Stomach (tissue), 9 donors: ENCODE results near the gene P2RY8. TPM values are rescaled to one million over a fixed set of nuclear protein-coding genes. Genes with fewer than 3 reads are reported as not detected.
A peak's percentile ranks its signal among the peaks of the same experiment; 100 is the strongest.

ENCODE experiments used
- DNase-seq, 2 donors: peaks; one replicate each; pipeline versions ENCODE4 v3.0.0 to v3.0.0-alpha.2; 2013 to 2019
- H3K27ac ChIP-seq, 5 donors: fragments of 200-600 bp in 4 of 5; sonication (generic) in 4 of 5; one replicate each; pipeline ENCODE4 v1.5.1; 2013 to 2019; ENCODE audit warnings: mild to moderate bottlenecking in 1 of 5, moderate library complexity in 1 of 5
- H3K27me3 ChIP-seq, 3 donors: fragments of 200-600 bp; sonication (generic); one replicate each; pipeline ENCODE4 v1.5.1; 2017 to 2019; ENCODE audit warnings: mixed run types in 1 of 3
- H3K36me3 ChIP-seq, 4 donors: fragments of 200-600 bp; sonication (generic); 1 replicate in 3 of 4; 2 replicates in 1 of 4; pipeline ENCODE4 v1.5.1; 2016 to 2019
- H3K4me1 ChIP-seq, 4 donors: fragments of 200-600 bp; sonication (generic); one replicate each; pipeline ENCODE4 v1.5.1; 2016 to 2019
- H3K4me3 ChIP-seq, 4 donors: fragments of 200-600 bp; sonication (generic) in 3 of 4; one replicate each; pipeline ENCODE4 v1.5.1; 2016 to 2019; ENCODE audit warnings: mild to moderate bottlenecking in 1 of 4
- H3K9me3 ChIP-seq, 4 donors: fragments of 200-600 bp; sonication (generic); one replicate each; pipeline ENCODE4 v1.5.1; 2016 to 2019
- CTCF ChIP-seq, 7 experiments: fragments of 450-650 bp in 4 of 7; fragments of 200-600 bp in 3 of 7; sonication (generic) in 3 of 7; IDR thresholded peaks; one replicate each; pipeline ENCODE4 v1.5.1; 2016 to 2019; ENCODE audit warnings: antibody characterized with exemption in 7 of 7, control low read depth in 2 of 7, mild to moderate bottlenecking in 1 of 7
- EP300 ChIP-seq: sonication (generic); formaldehyde crosslinking; IDR thresholded peaks from one replicate; pipeline ENCODE4 v1.6.1; 2017; ENCODE audit warnings: antibody characterized with exemption
- POLR2A ChIP-seq, 4 donors: fragments of 450-650 bp; IDR thresholded peaks; one replicate each; pipeline ENCODE4 v1.6.1; 2016; ENCODE audit warnings: antibody characterized with exemption in 4 of 4, control low read depth in 2 of 4, mild to moderate bottlenecking in 1 of 4, moderate library complexity in 1 of 4
- POLR2AphosphoS5 ChIP-seq, 3 donors: sonication (generic); formaldehyde crosslinking; IDR thresholded peaks; one replicate each; pipeline ENCODE4 v1.6.1; 2016; ENCODE audit warnings: antibody characterized with exemption in 3 of 3
- WGBS, 5 donors: extraction: QIAGEN DNeasy Blood & Tissue Kit in 3 of 5; methylation state at CpG; one replicate each; pipeline versions ENCODE4 v1.1.5 to v1.1.7; 2013 to 2018; 5-methylcytosine and 5-hydroxymethylcytosine counted together
- intact Hi-C: fragments of 100-400 bp; cut with DNase I; formaldehyde crosslinking; loops from one replicate; pipeline ENCODE4 v1.15.1; 2023; ENCODE audit warnings: low total_unique reads
- polyA plus RNA-seq, 3 donors: library from polyadenylated mRNA; stranded (reverse); fragments of 200-250 nt; gene quantifications; one replicate each; pipeline ENCODE4 v1.2.3, GENCODE V29; 2013
- total RNA-seq, 5 donors: library from RNA; depleted of rRNA; stranded (reverse); fragments of >200 nt; gene quantifications; one replicate each; pipeline versions ENCODE4 v1.1.0 to v1.2.3, GENCODE V29; 2014 to 2016
- donor health status: healthy with polysubstance abuse.
- donor health status: Bipolar disorder and iron deficiency.
- donor health status: healthy.

Gene P2RY8
- total and polyA plus RNA-seq, 8 donors = 0.31 to 3.3 (median 1.3) TPM; not detected in 2

GRCh38 chrX:1496076-1496475 is 40.9 kb downstream of the P2RY8 start:
- intact Hi-C loops = no loop called here
- Histone ChIP-seq H3K36me3 (no peaks in the 10 kb centered on the region), H3K27me3 (no peaks in the 10 kb centered on the region), H3K4me3 (no peak overlapping the region), H3K4me1 (peaks cover 0 to 12% (median 6%) of the 10 kb centered on the region in 4 donors), H3K27ac (no peak overlapping the region), H3K9me3 (peaks cover 0 to 7% (median 6%) of the 10 kb centered on the region in 4 donors)
- TF ChIP-seq POLR2AphosphoS5 (IDR thresholded peaks at IDR 0.05) = no peak
- no peak for TF ChIP-seq CTCF (IDR thresholded peaks at IDR 0.05)
- TF ChIP-seq POLR2A (IDR thresholded peaks at IDR 0.05) = no peak
- TF ChIP-seq EP300 = no peak
- WGBS, 5 donors = 73 to 84% (median 77%) methylated on average over 12 of the region's 12 CpGs
- no peak for DNase-seq

GRCh38 chrX:1493877-1494510 is 43.0 kb downstream of the P2RY8 start:
- TF ChIP-seq POLR2A (IDR thresholded peaks at IDR 0.05) (no peak), POLR2AphosphoS5 (IDR thresholded peaks at IDR 0.05) (no peak), CTCF (IDR thresholded peaks at IDR 0.05) (no peak), EP300 (no peak)

GRCh38 chrX:1493412-1493811 is 43.6 kb downstream of the P2RY8 start:
- Histone ChIP-seq H3K36me3 (no peaks in the 10 kb centered on the region), H3K9me3 (peaks cover 0 to 7% (median 6%) of the 10 kb centered on the region in 4 donors)
- WGBS, 5 donors = 25 to 39% (median 32%) methylated on average over 16 of the region's 16 CpGs

More at GRCh38 chrX:1493877-1494510, 43.0 kb downstream of the P2RY8 start:
- no peak for DNase-seq
- intact Hi-C loops = no loop called here
- Histone ChIP-seq H3K4me3 (no peak overlapping the region), H3K27me3 (no peaks in the 10 kb centered on the region), H3K9me3 (peaks cover 0 to 7% (median 6%) of the 10 kb centered on the region in 4 donors), H3K4me1 (peaks cover 0 to 12% (median 6%) of the 10 kb centered on the region in 4 donors), H3K36me3 (no peaks in the 10 kb centered on the region), H3K27ac (peak overlapping the region in 2 of 5 donors; percentile 8 to 34)
- 20 to 30% (median 27%) methylated on average over 10 to 15 of the region's 15 CpGs for WGBS, 5 donors

GRCh38 chrX:1492421-1493012 is 44.5 kb downstream of the P2RY8 start:
- Histone ChIP-seq H3K4me1 (peaks cover 0 to 12% (median 6%) of the 10 kb centered on the region in 4 donors), H3K27me3 (no peaks in the 10 kb centered on the region), H3K36me3 (no peaks in the 10 kb centered on the region), H3K27ac (no peak overlapping the region), H3K9me3 (peaks cover 0 to 7% (median 6%) of the 10 kb centered on the region in 4 donors), H3K4me3 (no peak overlapping the region)
- intact Hi-C loops = no loop called here
- 77 to 91% (median 84%) methylated on average over 9 of the region's 9 CpGs for WGBS, 5 donors
- DNase-seq = no peak
- no peak for TF ChIP-seq POLR2A (IDR thresholded peaks at IDR 0.05)
- no peak for TF ChIP-seq EP300
- TF ChIP-seq POLR2AphosphoS5 (IDR thresholded peaks at IDR 0.05) = no peak
- no peak for TF ChIP-seq CTCF (IDR thresholded peaks at IDR 0.05)

More at GRCh38 chrX:1493412-1493811, 43.6 kb downstream of the P2RY8 start:
- peak overlapping the region in 2 of 5 donors; percentile 8 to 34 for H3K27ac ChIP-seq
- no peak for DNase-seq
- intact Hi-C loops = no loop called here
- peaks cover 0 to 12% (median 6%) of the 10 kb centered on the region in 4 donors for H3K4me1 ChIP-seq
- no peaks in the 10 kb centered on the region for H3K27me3 ChIP-seq
- TF ChIP-seq EP300 (no peak), POLR2A (IDR thresholded peaks at IDR 0.05) (no peak), POLR2AphosphoS5 (IDR thresholded peaks at IDR 0.05) (no peak), CTCF (IDR thresholded peaks at IDR 0.05) (no peak)
- no peak overlapping the region for H3K4me3 ChIP-seq
